ENCODE data around the gene PHYH. TPM values are rescaled to one million over a fixed set of nuclear protein-coding genes. Genes with fewer than 3 reads are reported as not detected.

Gene PHYH
- total RNA-seq, 1 experiment from 2014 or later, result 26.7 TPM

DNA sequence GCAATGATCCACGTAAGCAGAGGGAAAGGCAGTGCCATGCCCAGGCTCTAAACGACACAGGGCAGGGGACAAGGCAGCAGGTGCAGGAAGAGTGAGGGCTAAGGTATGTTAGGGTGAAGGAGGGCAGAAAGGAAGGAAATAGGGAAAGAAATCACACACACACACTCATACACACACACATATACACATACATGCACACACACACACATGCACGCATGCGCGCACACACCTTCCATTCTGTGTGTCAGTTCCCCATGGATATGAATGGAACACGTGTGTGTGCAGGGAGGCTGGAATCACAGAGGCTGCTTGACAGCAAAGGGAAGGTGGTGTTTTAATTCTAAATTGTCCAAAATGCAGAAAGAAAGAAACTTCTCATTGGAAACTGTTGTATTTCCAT, 6.2 kb upstream of the PHYH start:
- intact Hi-C loops (cut with micrococcal nuclease; ENCODE audit: unreplicated experiment), result no loop called here
- Mint-ChIP-seq H3K27me3 (ENCODE audit: unreplicated experiment) (no peaks in the 10 kb centered on the region), H3K9me3 (ENCODE audit: low read depth, unreplicated experiment) (no peaks in the 10 kb centered on the region), H3K27ac (ENCODE audit: unreplicated experiment) (no peak overlapping the region), H3K4me1 (ENCODE audit: low read depth, unreplicated experiment) (peaks cover 15% of the 10 kb centered on the region), H3K36me3 (ENCODE audit: insufficient read depth, unreplicated experiment) (peaks cover 14% of the 10 kb centered on the region), H3K4me3 (ENCODE audit: low read depth, unreplicated experiment) (no peak overlapping the region)
- DNase-seq, result no peak
- BruUV-seq (replicated peaks), result no TSS peak
- CTCF ChIA-PET, result no interaction called here
- TF ChIP-seq, protein P1, sequence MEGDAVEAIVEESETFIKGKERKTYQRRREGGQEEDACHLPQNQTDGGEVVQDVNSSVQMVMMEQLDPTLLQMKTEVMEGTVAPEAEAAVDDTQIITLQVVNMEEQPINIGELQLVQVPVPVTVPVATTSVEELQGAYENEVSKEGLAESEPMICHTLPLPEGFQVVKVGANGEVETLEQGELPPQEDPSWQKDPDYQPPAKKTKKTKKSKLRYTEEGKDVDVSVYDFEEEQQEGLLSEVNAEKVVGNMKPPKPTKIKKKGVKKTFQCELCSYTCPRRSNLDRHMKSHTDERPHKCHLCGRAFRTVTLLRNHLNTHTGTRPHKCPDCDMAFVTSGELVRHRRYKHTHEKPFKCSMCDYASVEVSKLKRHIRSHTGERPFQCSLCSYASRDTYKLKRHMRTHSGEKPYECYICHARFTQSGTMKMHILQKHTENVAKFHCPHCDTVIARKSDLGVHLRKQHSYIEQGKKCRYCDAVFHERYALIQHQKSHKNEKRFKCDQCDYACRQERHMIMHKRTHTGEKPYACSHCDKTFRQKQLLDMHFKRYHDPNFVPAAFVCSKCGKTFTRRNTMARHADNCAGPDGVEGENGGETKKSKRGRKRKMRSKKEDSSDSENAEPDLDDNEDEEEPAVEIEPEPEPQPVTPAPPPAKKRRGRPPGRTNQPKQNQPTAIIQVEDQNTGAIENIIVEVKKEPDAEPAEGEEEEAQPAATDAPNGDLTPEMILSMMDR (IDR thresholded peaks at IDR 0.05; ENCODE audit: unreplicated experiment), result no peak

DNA sequence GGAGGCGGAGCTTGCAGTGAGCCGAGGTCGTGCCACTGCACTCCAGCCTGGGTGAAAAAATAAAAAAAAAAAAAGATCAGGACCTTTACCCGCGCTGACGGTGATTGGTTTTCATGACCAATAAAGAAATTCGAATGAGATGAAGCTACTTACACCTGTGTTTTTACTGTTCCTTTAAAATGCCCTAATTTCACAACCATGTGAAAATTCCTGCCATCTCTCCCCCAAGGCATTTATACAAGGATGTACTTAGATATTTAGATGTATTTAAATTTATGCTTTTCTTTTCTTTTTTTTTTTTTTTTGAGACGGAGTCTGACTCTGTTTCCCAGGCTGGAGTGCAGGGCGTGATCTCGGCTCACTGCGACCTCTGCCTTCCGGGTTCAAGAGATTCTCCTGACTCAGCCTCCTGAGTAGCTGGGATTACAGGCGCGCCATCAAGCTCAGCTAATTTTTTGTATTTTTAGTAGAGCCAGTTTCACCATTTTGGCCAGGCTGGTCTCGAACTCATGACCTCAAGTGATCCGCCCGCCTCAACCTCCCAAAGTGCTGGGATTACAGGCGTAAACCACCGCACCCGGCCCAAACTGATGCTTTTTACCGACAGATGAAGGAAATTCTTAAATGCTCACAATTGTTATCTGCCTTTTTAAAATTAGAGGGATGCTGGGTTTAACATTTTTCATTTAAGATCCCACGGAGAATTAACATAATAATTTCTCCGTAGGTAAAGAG, 3.1 kb upstream of the PHYH start:
- Mint-ChIP-seq H3K27ac (ENCODE audit: unreplicated experiment) (no peak overlapping the region), H3K4me3 (ENCODE audit: low read depth, unreplicated experiment) (peak overlapping the region; percentile 69)

DNA sequence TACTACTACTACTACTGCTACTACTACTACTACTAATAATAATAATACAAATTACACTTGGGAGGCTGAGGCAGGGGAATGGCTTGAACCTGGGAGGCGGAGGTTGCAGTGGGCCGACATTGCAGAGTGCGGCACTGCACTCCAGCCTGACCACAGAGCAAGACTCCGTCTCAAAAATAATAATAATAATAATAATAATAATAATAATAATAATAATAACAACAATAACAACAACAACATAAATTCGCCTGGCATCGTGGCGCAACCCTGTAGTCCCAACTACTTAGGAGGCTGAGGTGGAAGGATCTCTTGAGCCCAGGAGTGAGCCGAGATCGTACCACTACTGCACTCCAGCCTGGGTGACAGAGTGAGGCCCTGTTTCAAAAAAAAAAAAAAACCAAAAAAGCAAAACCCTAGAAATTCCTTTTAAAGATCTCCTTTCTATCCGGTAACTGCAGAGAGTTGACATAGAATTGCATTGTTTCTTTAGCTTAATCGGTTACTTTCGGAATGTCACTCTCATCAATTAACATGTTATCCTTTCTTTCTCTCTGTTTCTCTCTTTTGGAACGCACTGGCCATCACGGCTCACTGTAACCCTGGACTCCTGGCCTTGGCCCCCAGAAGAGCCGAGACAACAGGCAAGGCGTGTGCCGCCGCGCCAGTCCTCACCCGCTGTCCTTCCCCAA, 972 bp downstream of the PHYH start:
- CTCF ChIA-PET, result interaction anchor here (0.6 kb wide), 2 partner anchors 141 to 293 kb away, joined by 3 to 5 read pairs; no protein-coding TSS in a partner anchor
- H3K4me3 Mint-ChIP-seq (ENCODE audit: low read depth, unreplicated experiment), result peak overlapping the region; percentile 70
- TSS peak; percentile 4 for BruUV-seq (replicated peaks)
- TF ChIP-seq, protein P1 (IDR thresholded peaks at IDR 0.05; ENCODE audit: unreplicated experiment), result no peak
- no peak for DNase-seq
- H3K36me3 Mint-ChIP-seq (ENCODE audit: insufficient read depth, unreplicated experiment), result peaks cover 30% of the 10 kb centered on the region
- H3K4me1 Mint-ChIP-seq (ENCODE audit: low read depth, unreplicated experiment), result peaks cover 16% of the 10 kb centered on the region
- no peaks in the 10 kb centered on the region for H3K27me3 Mint-ChIP-seq (ENCODE audit: unreplicated experiment)
- no peaks in the 10 kb centered on the region for H3K9me3 Mint-ChIP-seq (ENCODE audit: low read depth, unreplicated experiment)
- intact Hi-C loops (cut with micrococcal nuclease; ENCODE audit: unreplicated experiment), result no loop called here
- no peak overlapping the region for H3K27ac Mint-ChIP-seq (ENCODE audit: unreplicated experiment)

More for the DNA sequence above, 3.1 kb upstream of the PHYH start:
- TF ChIP-seq, protein P1 (IDR thresholded peaks at IDR 0.05; ENCODE audit: unreplicated experiment), result no peak
- BruUV-seq (replicated peaks), result no TSS peak
- intact Hi-C loops (cut with micrococcal nuclease; ENCODE audit: unreplicated experiment), result loop anchor here (5.0 kb wide), 1 partner anchor 81 kb away; no protein-coding TSS in a partner anchor
- H3K4me1 Mint-ChIP-seq (ENCODE audit: low read depth, unreplicated experiment), result peaks cover 16% of the 10 kb centered on the region
- CTCF ChIA-PET, result interaction anchor here (0.5 to 1.7 kb wide), 7 partner anchors 47 to 136 kb away, joined by 3 to 8 read pairs (median 3); no protein-coding TSS in a partner anchor
- H3K27me3 Mint-ChIP-seq (ENCODE audit: unreplicated experiment), result no peaks in the 10 kb centered on the region
- H3K36me3 Mint-ChIP-seq (ENCODE audit: insufficient read depth, unreplicated experiment), result peaks cover 30% of the 10 kb centered on the region
- H3K9me3 Mint-ChIP-seq (ENCODE audit: low read depth, unreplicated experiment), result no peaks in the 10 kb centered on the region
- no peak for DNase-seq

DNA sequence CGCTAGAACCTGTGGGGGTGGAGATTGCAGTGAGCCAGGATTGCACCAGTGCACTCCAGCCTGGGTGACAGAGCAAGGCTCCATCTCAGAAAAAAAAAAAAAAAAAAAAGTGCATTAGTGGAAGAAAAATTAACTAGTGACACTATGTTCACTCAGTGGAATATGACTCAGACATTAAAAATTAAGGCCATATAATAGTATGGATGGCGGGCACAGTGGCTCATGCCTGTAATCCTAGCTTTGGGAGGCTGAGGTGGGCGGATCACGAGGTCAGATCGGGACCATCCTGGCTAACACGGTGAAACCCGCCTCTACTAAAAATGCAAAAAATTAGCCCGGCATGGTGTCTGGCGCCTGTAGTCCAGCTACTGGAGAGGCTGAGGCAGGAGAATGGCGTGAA, 3.4 kb downstream of the PHYH start:
- no peaks in the 10 kb centered on the region for H3K27me3 Mint-ChIP-seq (ENCODE audit: unreplicated experiment)
- H3K27ac Mint-ChIP-seq (ENCODE audit: unreplicated experiment), result no peak overlapping the region
- H3K36me3 Mint-ChIP-seq (ENCODE audit: insufficient read depth, unreplicated experiment), result peaks cover 19% of the 10 kb centered on the region
- DNase-seq, result no peak
- CTCF ChIA-PET, result no interaction called here
- no peak overlapping the region for H3K4me3 Mint-ChIP-seq (ENCODE audit: low read depth, unreplicated experiment)
- TF ChIP-seq, protein P1 (IDR thresholded peaks at IDR 0.05; ENCODE audit: unreplicated experiment), result no peak
- H3K9me3 Mint-ChIP-seq (ENCODE audit: low read depth, unreplicated experiment), result no peaks in the 10 kb centered on the region
- BruUV-seq (replicated peaks), result no TSS peak
- intact Hi-C loops (cut with micrococcal nuclease; ENCODE audit: unreplicated experiment), result no loop called here
- H3K4me1 Mint-ChIP-seq (ENCODE audit: low read depth, unreplicated experiment), result peaks cover 4% of the 10 kb centered on the region

Data from Calu3 (cell line).